A549 (cell line): Measurements from ENCODE around the gene SLCO4A1. TPM values are rescaled to one million over a fixed set of nuclear protein-coding genes. Genes with fewer than 3 reads are reported as not detected.

ENCODE experiments used
- ATAC-seq, 2 experiments: fragments of 200-7000 bp in 1 of 2; fragments of >200 bp in 1 of 2; cut with Nextera tagmentation in 1 of 2; cut with Tn5 transposase in 1 of 2; 3 replicates each; pipeline versions ENCODE4 v1.8.0 to v1.9.1; 2018 to 2020; ENCODE audit warnings: mild to moderate bottlenecking in 1 of 2, moderate library complexity in 1 of 2
- CTCF ChIA-PET: fragments of 300-600 bp; sonication (Branson Sonifier 250); formaldehyde crosslinking; extraction: SDS; loops from one replicate; lab custom pipeline; 2021; ENCODE audit warnings: antibody characterized with exemption, inconsistent platforms; lab: Yijun Ruan, JAX
- POLR2A ChIA-PET: fragments of 350-600 bp; formaldehyde crosslinking; extraction: SDS; loops from one replicate; lab custom pipeline; 2021; ENCODE audit warnings: antibody characterized with exemption, inconsistent platforms; lab: Yijun Ruan, JAX
- DNase-seq, 2 experiments: peaks; one replicate each; pipeline versions ENCODE4 v3.0.0 to v3.0.0-alpha.2; 2011 to 2016; ENCODE audit warnings: low read depth in 1 of 2, low spot score in 1 of 2
- FAIRE-seq: peaks from 2 replicates; lab custom pipeline; 2011; peaks lifted over from hg19 to GRCh38; lab: Jason Lieb, UNC
- H3K27ac ChIP-seq, 2 experiments: fragments of >200 bp; sonication (Bioruptor Twin); formaldehyde crosslinking; 3 replicates each; pipeline ENCODE4 v1.5.1; 2016 to 2017
- H3K4me1 ChIP-seq: fragments of >200 bp; sonication (Bioruptor Twin); formaldehyde crosslinking; 3 replicates; pipeline ENCODE4 v1.6.1; 2016
- H3K4me2 ChIP-seq: fragments of >200 bp; sonication (Bioruptor Twin); formaldehyde crosslinking; 3 replicates; pipeline ENCODE4 v1.6.1; 2016
- H3K4me3 ChIP-seq: fragments of >200 bp; sonication (Bioruptor Twin); formaldehyde crosslinking; 3 replicates; pipeline ENCODE4 v1.5.1; 2016
- H3K9me3 ChIP-seq: fragments of >200 bp; sonication (Bioruptor Twin); formaldehyde crosslinking; 3 replicates; pipeline ENCODE4 v1.6.1; 2016
- BCL3 ChIP-seq: fragments of >200 bp; sonication (Bioruptor Twin); formaldehyde crosslinking; IDR thresholded peaks from 3 replicates; pipeline ENCODE4 v1.6.1; 2016
- CBX2 ChIP-seq: fragments of 200-600 bp; sonication (generic); IDR thresholded peaks from 2 replicates; pipeline ENCODE4 v1.6.1; 2016; ENCODE audit warnings: low read depth, mild to moderate bottlenecking, borderline replicate concordance
- CEBPB ChIP-seq, 2 experiments: fragments of >200 bp in 1 of 2; sonication (Bioruptor Twin) in 1 of 2; formaldehyde crosslinking in 1 of 2; IDR thresholded peaks; 2 replicates each; pipeline ENCODE4 v1.6.1; 2012 to 2016
- ESRRA ChIP-seq: fragments of 150-350 bp; IDR thresholded peaks from 2 replicates; pipeline ENCODE4 v1.6.1; 2014; ENCODE audit warnings: mild to moderate bottlenecking, low read length, borderline replicate concordance
- FOSB ChIP-seq: fragments of 250-450 bp; sonication (Bioruptor Pico); IDR thresholded peaks from 2 replicates; pipeline ENCODE4 v1.5.0; 2020; ENCODE audit warnings: mild to moderate bottlenecking, moderate library complexity
- FOSL2 ChIP-seq, 2 experiments: fragments of 450-650 bp in 1 of 2; fragments of >200 bp in 1 of 2; sonication (Bioruptor Twin) in 1 of 2; formaldehyde crosslinking; IDR thresholded peaks; 2 replicates each; pipeline versions ENCODE4 v1.5.0 to v1.6.1; 2016 to 2020; ENCODE audit warnings: mild to moderate bottlenecking in 1 of 2, moderate library complexity in 1 of 2
- GATA3 ChIP-seq: IDR thresholded peaks from 2 replicates; pipeline ENCODE4 v1.6.1; 2012; ENCODE audit warnings: borderline replicate concordance
- HES2 ChIP-seq: fragments of >200 bp; sonication (Bioruptor Twin); formaldehyde crosslinking; IDR thresholded peaks from 2 replicates; pipeline ENCODE4 v1.6.1; 2016
- HOXA7 ChIP-seq: fragments of 250-450 bp; sonication (Bioruptor Pico); IDR thresholded peaks from 2 replicates; pipeline ENCODE4 v1.5.0; 2020; ENCODE audit warnings: mild to moderate bottlenecking, moderate library complexity
- HOXB5 ChIP-seq: fragments of 250-450 bp; sonication (Bioruptor Pico); IDR thresholded peaks from 2 replicates; pipeline ENCODE4 v1.5.0; 2020; ENCODE audit warnings: mild to moderate bottlenecking, moderate library complexity
- JUNB ChIP-seq: fragments of >200 bp; sonication (Bioruptor Twin); formaldehyde crosslinking; IDR thresholded peaks from 2 replicates; pipeline ENCODE4 v1.6.1; 2016
- KDM5A ChIP-seq: fragments of 200-600 bp; sonication (generic); IDR thresholded peaks from 2 replicates; pipeline ENCODE4 v1.6.1; 2016; ENCODE audit warnings: antibody characterized with exemption, mild to moderate bottlenecking
- PBX3 ChIP-seq: IDR thresholded peaks from 2 replicates; pipeline ENCODE4 v1.6.1; 2012
- POLR2A ChIP-seq: IDR thresholded peaks from 2 replicates; pipeline ENCODE4 v1.6.1; 2012; ENCODE audit warnings: mild to moderate bottlenecking, low read length
- RCOR1 ChIP-seq: fragments of 150-350 bp; IDR thresholded peaks from 2 replicates; pipeline ENCODE4 v1.6.1; 2014; ENCODE audit warnings: antibody characterized with exemption, low read length, low read depth
- REST ChIP-seq: fragments of 200-600 bp; sonication (generic); IDR thresholded peaks from 2 replicates; pipeline ENCODE4 v1.6.1; 2016; ENCODE audit warnings: antibody characterized with exemption, mild to moderate bottlenecking, moderate library complexity
- SMC3 ChIP-seq: fragments of >200 bp; sonication (Bioruptor Twin); formaldehyde crosslinking; IDR thresholded peaks from 3 replicates; pipeline ENCODE4 v1.6.1; 2018; ENCODE audit warnings: inconsistent platforms
- TFCP2L1 ChIP-seq: fragments of 250-450 bp; sonication (Bioruptor Pico); IDR thresholded peaks from 2 replicates; pipeline ENCODE4 v1.5.0; 2021; ENCODE audit warnings: mild to moderate bottlenecking
- TP53 ChIP-seq: fragments of 250-450 bp; sonication (Bioruptor Pico); IDR thresholded peaks from 2 replicates; pipeline ENCODE4 v1.5.0; 2021; ENCODE audit warnings: mild to moderate bottlenecking, moderate library complexity
- USF2 ChIP-seq: fragments of 450-650 bp; IDR thresholded peaks from 2 replicates; pipeline ENCODE4 v1.6.1; 2014; ENCODE audit warnings: antibody characterized with exemption
- ZFP36 ChIP-seq: fragments of 450-650 bp; IDR thresholded peaks from 2 replicates; pipeline ENCODE4 v1.6.1; 2014; ENCODE audit warnings: borderline replicate concordance; ENCODE audit not compliant: partially characterized antibody
- ZNF302 ChIP-seq: fragments of 250-450 bp; sonication (Bioruptor Pico); IDR thresholded peaks from 2 replicates; pipeline ENCODE4 v1.9.0; 2021; ENCODE audit warnings: inconsistent platforms, mild to moderate bottlenecking, moderate library complexity
- WGBS: methylation state at CpG from one replicate; pipeline ENCODE4 v1.1.6; 2017; ENCODE audit errors: missing lambda C conversion rate; 5-methylcytosine and 5-hydroxymethylcytosine counted together
- polyA plus RNA-seq, 4 experiments: library from polyadenylated mRNA; depleted of rRNA in 3 of 4; stranded (reverse); fragments of >200 nt; fragmentation: RNase III in 1 of 4; extraction: RNeasy Plus Mini Kit Qiagen cat#74134 plus additional on column Dnase treatment in 1 of 4; gene quantifications; 2 replicates in 3 of 4; 3 replicates in 1 of 4; pipeline ENCODE4 v1.2.3, GENCODE V29; 2011 to 2017

SLCO4A1 gene
- polyA plus RNA-seq, 2 of the 4 experiments (the other 2 are of a cell fraction), result 1.3 to 11.2 TPM

- ChIA-PET CTCF (interaction anchor here (0.5 to 2.8 kb wide), 6 partner anchors 10 to 877 kb away, joined by 3 to 23 read pairs (median 4); no protein-coding TSS in a partner anchor), POLR2A (no interaction called here)
- H3K27ac ChIP-seq, result no peak overlapping the region
- TF ChIP-seq ZFP36, result no peak
- no peak for TF ChIP-seq GATA3
- no peak for TF ChIP-seq RCOR1
- TF ChIP-seq FOSL2 (IDR thresholded peaks at IDR 0.05), result no peak
- TF ChIP-seq FOSL2 (CRISPR knock-in tag; IDR thresholded peaks at IDR 0.05), result no peak
- TF ChIP-seq BCL3, result no peak
- no peak for TF ChIP-seq SMC3
- TF ChIP-seq ZNF302, result no peak
- no peak for TF ChIP-seq POLR2A
- no peak overlapping the region for H3K4me2 ChIP-seq
- H3K4me1 ChIP-seq, result no peaks in the 10 kb centered on the region
- no peaks in the 10 kb centered on the region for H3K9me3 ChIP-seq
- no peak for DNase-seq
- no peak for ATAC-seq
- no peak overlapping the region for H3K4me3 ChIP-seq
- no peak for FAIRE-seq
- WGBS, result 45% methylated on average over 6 of the region's 10 CpGs
Observed at GRCh38 chr20:62693524-62693922, 51.2 kb downstream of the SLCO4A1 start.

GRCh38 chr20:62694106-62694505, 51.8 kb downstream of the SLCO4A1 start:
- whole genome bisulfite sequencing, result 40% methylated on average over 8 of the region's 10 CpGs
- H3K27ac ChIP-seq, result no peak overlapping the region
- ChIA-PET POLR2A (interaction anchor here (0.6 kb wide), 1 partner anchor 392 kb away, joined by 14 read pairs; the partner anchor contains the start of gene ADRM1), CTCF (interaction anchor here (0.5 to 2.8 kb wide), 10 partner anchors 10 to 877 kb away, joined by 3 to 23 read pairs (median 3); no protein-coding TSS in a partner anchor)
- no peaks in the 10 kb centered on the region for H3K4me1 ChIP-seq
- H3K4me2 ChIP-seq, result no peak overlapping the region
- H3K9me3 ChIP-seq, result no peaks in the 10 kb centered on the region
- FAIRE-seq, result no peak
- DNase-seq, result no peak
- TF ChIP-seq POLR2A, result no peak
- TF ChIP-seq PBX3, result no peak
- TF ChIP-seq KDM5A, result no peak
- TF ChIP-seq CEBPB (IDR thresholded peaks at IDR 0.05), result no peak
- TF ChIP-seq CBX2, result no peak
- TF ChIP-seq SMC3, result no peak
- no peak for TF ChIP-seq BCL3
- no peak for TF ChIP-seq HOXB5 (CRISPR knock-in tag)
- TF ChIP-seq TFCP2L1 (CRISPR knock-in tag), result no peak
- no peak for TF ChIP-seq ESRRA
- TF ChIP-seq FOSB, result no peak
- TF ChIP-seq USF2, result no peak
- TF ChIP-seq JUNB, result no peak
- TF ChIP-seq HOXA7, result no peak
- TF ChIP-seq HES2, result no peak
- TF ChIP-seq TP53 (CRISPR knock-in tag), result no peak
- TF ChIP-seq REST, result no peak
- TF ChIP-seq FOSL2 (IDR thresholded peaks at IDR 0.05), result no peak
- no peak for TF ChIP-seq FOSL2 (CRISPR knock-in tag; IDR thresholded peaks at IDR 0.05)
- peak in 1 of 2 experiments; percentile 55; a peak in 3 of 6 replicates for ATAC-seq
- H3K4me3 ChIP-seq, result no peak overlapping the region
